Keratinocyte (primary cell): ENCODE measurements around the gene CASZ1. TPM values are rescaled to one million over a fixed set of nuclear protein-coding genes. Genes with fewer than 3 reads are reported as not detected.

Experiments
- DNase-seq: peaks from one replicate; pipeline ENCODE4 v3.0.0-alpha.2; 2011; ENCODE audit warnings: low read depth, missing footprints, low spot score
- FAIRE-seq: peaks from 2 replicates; lab custom pipeline; 2011; peaks lifted over from hg19 to GRCh38; lab: Jason Lieb, UNC
- H2AFZ ChIP-seq: 2 replicates; pipeline ENCODE4 v1.6.0; 2012; ENCODE audit warnings: low read length, control low read depth, inconsistent platforms; ENCODE audit not compliant: control insufficient read depth
- H3K27ac ChIP-seq: 2 replicates; pipeline ENCODE4 v1.5.1; 2011; ENCODE audit warnings: low read length; ENCODE audit not compliant: control insufficient read depth, insufficient read depth
- H3K27me3 ChIP-seq: 3 replicates; pipeline ENCODE4 v1.6.0; 2011; ENCODE audit warnings: low read length; ENCODE audit not compliant: control insufficient read depth, insufficient read depth; ENCODE audit errors: extremely low read depth
- H3K36me3 ChIP-seq, 2 experiments: 2 replicates in 1 of 2; 3 replicates in 1 of 2; pipeline ENCODE4 v1.5.1; 2011; ENCODE audit warnings: low read length in 2 of 2, mild to moderate bottlenecking in 1 of 2; ENCODE audit not compliant: control insufficient read depth in 2 of 2, insufficient read depth in 2 of 2; ENCODE audit errors: extremely low read depth in 1 of 2
- H3K4me1 ChIP-seq: 3 replicates; pipeline ENCODE4 v1.5.1; 2011; ENCODE audit warnings: low read length; ENCODE audit not compliant: control insufficient read depth, insufficient read depth; ENCODE audit errors: extremely low read depth
- H3K4me2 ChIP-seq: 3 replicates; pipeline ENCODE4 v1.6.0; 2011; ENCODE audit warnings: low read depth, low read length; ENCODE audit not compliant: control insufficient read depth, insufficient read depth; ENCODE audit errors: extremely low read depth
- H3K4me3 ChIP-seq, 3 experiments: fragments of 200-600 bp in 1 of 3; sonication (generic) in 1 of 3; 2 replicates in 2 of 3; 3 replicates in 1 of 3; pipeline ENCODE4 v1.5.1; 2011 to 2016; ENCODE audit warnings: low read length in 3 of 3, mild to moderate bottlenecking in 3 of 3, control low read depth in 2 of 3, inconsistent platforms in 1 of 3, low read depth in 1 of 3, mixed read lengths in 1 of 3, mixed run types in 1 of 3, moderate library complexity in 1 of 3; ENCODE audit not compliant: control insufficient read depth in 2 of 3, insufficient read depth in 2 of 3; ENCODE audit errors: extremely low read depth in 1 of 3
- H3K79me2 ChIP-seq: 2 replicates; pipeline ENCODE4 v1.6.0; 2012; ENCODE audit warnings: low read length; ENCODE audit not compliant: control insufficient read depth, insufficient read depth
- H3K9ac ChIP-seq: 3 replicates; pipeline ENCODE4 v1.6.0; 2011; ENCODE audit warnings: low read length; ENCODE audit not compliant: control insufficient read depth, insufficient read depth; ENCODE audit errors: extremely low read depth
- H3K9me1 ChIP-seq: 3 replicates; pipeline ENCODE4 v1.6.0; 2011; ENCODE audit warnings: low read length; ENCODE audit not compliant: control insufficient read depth, insufficient read depth; ENCODE audit errors: extremely low read depth
- H3K9me3 ChIP-seq: 2 replicates; pipeline ENCODE4 v1.5.1; 2012; ENCODE audit warnings: low read depth, low read length; ENCODE audit not compliant: control insufficient read depth
- H4K20me1 ChIP-seq: 3 replicates; pipeline ENCODE4 v1.6.0; 2011; ENCODE audit warnings: low read length; ENCODE audit not compliant: control insufficient read depth, insufficient read depth; ENCODE audit errors: extremely low read depth
- EZH2 ChIP-seq: IDR thresholded peaks from one replicate; pipeline ENCODE4 v1.6.1; 2012; ENCODE audit warnings: inconsistent platforms, mild to moderate bottlenecking, low read length, moderate library complexity
- dilution Hi-C: fragments of 300-500 bp; cut with MboI; formaldehyde crosslinking; loops from one replicate; pipeline ENCODE4 v1.7.0; 2020; ENCODE audit warnings: low sequenced_read_pairs; ENCODE audit not compliant: extremely low pct_ligation_motif_present
- polyA minus RNA-seq, 3 experiments: library from RNA; depleted of rRNA, polyadenylated mRNA; stranded (reverse); fragments of >200 nt; gene quantifications; 1 replicate in 1 of 3; 2 replicates in 1 of 3; 3 replicates in 1 of 3; pipeline ENCODE4 v1.2.3, GENCODE V29; 2011
- polyA plus RNA-seq, 5 experiments: library from polyadenylated mRNA; depleted of rRNA in 3 of 5; stranded (reverse) in 3 of 5; stranded (forward) in 1 of 5; unstranded in 1 of 5; fragments of >200 nt; gene quantifications; 1 replicate in 1 of 5; 2 replicates in 3 of 5; 3 replicates in 1 of 5; pipeline versions ENCODE4 v1.2.1 to v1.2.3, GENCODE V29; 2011 to 2012; ENCODE audit warnings: missing spikeins in 2 of 5, low read depth in 1 of 5, low replicate concordance in 1 of 5
- TF ChIP-seq, protein P1 (sequence below), 3 experiments: IDR thresholded peaks in 1 of 3; conservative IDR thresholded peaks in 1 of 3; optimal IDR thresholded peaks in 1 of 3; 2 replicates in 2 of 3; 3 replicates in 1 of 3; pipeline versions ENCODE3 to v1.5.1; 2011; ENCODE audit warnings: low read length in 3 of 3, mild to moderate bottlenecking in 3 of 3, moderate library complexity in 2 of 3, control low read depth in 1 of 3, inconsistent platforms in 1 of 3; ENCODE audit not compliant: insufficient read depth in 2 of 3; ENCODE audit errors: extremely low read depth in 1 of 3

The CASZ1 gene, protein sequence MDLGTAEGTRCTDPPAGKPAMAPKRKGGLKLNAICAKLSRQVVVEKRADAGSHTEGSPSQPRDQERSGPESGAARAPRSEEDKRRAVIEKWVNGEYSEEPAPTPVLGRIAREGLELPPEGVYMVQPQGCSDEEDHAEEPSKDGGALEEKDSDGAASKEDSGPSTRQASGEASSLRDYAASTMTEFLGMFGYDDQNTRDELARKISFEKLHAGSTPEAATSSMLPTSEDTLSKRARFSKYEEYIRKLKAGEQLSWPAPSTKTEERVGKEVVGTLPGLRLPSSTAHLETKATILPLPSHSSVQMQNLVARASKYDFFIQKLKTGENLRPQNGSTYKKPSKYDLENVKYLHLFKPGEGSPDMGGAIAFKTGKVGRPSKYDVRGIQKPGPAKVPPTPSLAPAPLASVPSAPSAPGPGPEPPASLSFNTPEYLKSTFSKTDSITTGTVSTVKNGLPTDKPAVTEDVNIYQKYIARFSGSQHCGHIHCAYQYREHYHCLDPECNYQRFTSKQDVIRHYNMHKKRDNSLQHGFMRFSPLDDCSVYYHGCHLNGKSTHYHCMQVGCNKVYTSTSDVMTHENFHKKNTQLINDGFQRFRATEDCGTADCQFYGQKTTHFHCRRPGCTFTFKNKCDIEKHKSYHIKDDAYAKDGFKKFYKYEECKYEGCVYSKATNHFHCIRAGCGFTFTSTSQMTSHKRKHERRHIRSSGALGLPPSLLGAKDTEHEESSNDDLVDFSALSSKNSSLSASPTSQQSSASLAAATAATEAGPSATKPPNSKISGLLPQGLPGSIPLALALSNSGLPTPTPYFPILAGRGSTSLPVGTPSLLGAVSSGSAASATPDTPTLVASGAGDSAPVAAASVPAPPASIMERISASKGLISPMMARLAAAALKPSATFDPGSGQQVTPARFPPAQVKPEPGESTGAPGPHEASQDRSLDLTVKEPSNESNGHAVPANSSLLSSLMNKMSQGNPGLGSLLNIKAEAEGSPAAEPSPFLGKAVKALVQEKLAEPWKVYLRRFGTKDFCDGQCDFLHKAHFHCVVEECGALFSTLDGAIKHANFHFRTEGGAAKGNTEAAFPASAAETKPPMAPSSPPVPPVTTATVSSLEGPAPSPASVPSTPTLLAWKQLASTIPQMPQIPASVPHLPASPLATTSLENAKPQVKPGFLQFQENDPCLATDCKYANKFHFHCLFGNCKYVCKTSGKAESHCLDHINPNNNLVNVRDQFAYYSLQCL (N-terminal part only)
- polyA plus RNA-seq (2.8 to 5.0 TPM (median 4.4 TPM) in 3 replicates), polyA minus RNA-seq (5.2 to 17.9 TPM (median 7.7 TPM) in 3 replicates)
- 66.1 TPM for polyA plus RNA-seq (2011; ENCODE audit: low read depth)
- 2.4 and 4.8 TPM in 2 replicates for polyA plus RNA-seq (2011; cell fraction: cytosol; rRNA removed)
- polyA plus RNA-seq (2011; cell fraction: nucleus; rRNA removed): 18.6 and 23.7 TPM in 2 replicates
- polyA plus RNA-seq (2012; ENCODE audit: low replicate concordance): 5.9 and 27.8 TPM in 2 replicates
- 9.6 TPM for polyA minus RNA-seq (2011; cell fraction: cytosol; rRNA and poly(A)+ RNA removed)
- polyA minus RNA-seq (2011; cell fraction: nucleus; rRNA and poly(A)+ RNA removed): 17.5 and 18.8 TPM in 2 replicates

DNA sequence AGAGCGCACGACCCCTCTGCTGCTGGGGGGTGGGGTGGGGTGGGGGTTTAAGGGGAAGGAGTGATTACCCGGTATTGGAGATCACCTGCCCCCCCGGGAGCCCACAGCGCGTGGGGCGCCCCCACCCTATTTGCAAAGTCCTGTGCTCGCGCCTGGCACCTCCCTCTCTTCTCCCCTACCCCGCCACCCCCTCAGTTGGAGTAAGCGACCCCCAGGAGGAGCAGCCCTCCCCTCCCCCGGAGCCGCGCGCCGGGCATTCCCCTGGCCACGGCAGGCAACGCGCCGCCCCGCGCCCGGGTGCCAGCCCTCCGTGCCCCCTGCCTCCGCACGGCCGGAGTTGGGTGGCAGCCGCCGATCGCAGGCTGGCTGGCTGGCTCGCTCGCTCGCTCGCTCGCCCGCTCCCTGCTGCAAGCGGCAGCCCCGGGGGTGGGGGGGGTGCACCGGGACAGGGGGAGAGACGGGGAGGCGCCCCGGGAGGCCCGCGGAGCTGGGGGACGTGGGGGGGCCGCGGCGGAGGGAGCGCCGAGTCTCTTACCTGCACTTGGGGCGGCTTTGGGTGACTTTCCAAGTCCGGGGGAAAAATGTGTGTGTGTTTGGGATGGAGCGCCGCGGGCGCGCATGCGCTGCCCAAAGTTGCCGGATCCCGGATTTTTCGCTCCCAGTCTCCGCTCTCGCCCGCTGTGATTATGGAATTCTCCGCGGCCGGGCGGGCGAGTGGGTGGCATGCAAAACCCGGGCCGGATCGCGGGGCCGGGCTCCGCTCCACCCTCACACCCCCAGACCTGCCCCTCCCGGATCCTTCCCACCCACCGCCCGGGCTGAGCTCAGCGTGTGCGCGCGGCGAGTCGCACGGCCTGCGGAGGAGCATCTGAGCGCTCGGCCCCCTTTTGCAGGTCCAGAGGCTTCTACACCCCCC lies at the start of gene CASZ1:
Gene CASZ1 (minus strand): TSS at position 618 of the 916 bp plus-strand sequence. CDS start 102,757 bp downstream, outside the sequence.
- peak within 1 kb of the TSS; percentile 19 for H2AFZ ChIP-seq
- peaks cover 17% of the 10 kb centered on the region for H3K4me1 ChIP-seq
- no peak within 1 kb of the TSS for H3K27ac ChIP-seq
- H3K9me3 ChIP-seq: no peaks in the 10 kb centered on the region
- TF ChIP-seq, protein P1, sequence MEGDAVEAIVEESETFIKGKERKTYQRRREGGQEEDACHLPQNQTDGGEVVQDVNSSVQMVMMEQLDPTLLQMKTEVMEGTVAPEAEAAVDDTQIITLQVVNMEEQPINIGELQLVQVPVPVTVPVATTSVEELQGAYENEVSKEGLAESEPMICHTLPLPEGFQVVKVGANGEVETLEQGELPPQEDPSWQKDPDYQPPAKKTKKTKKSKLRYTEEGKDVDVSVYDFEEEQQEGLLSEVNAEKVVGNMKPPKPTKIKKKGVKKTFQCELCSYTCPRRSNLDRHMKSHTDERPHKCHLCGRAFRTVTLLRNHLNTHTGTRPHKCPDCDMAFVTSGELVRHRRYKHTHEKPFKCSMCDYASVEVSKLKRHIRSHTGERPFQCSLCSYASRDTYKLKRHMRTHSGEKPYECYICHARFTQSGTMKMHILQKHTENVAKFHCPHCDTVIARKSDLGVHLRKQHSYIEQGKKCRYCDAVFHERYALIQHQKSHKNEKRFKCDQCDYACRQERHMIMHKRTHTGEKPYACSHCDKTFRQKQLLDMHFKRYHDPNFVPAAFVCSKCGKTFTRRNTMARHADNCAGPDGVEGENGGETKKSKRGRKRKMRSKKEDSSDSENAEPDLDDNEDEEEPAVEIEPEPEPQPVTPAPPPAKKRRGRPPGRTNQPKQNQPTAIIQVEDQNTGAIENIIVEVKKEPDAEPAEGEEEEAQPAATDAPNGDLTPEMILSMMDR (optimal IDR thresholded peaks at IDR 0.05 in 1 of 3, IDR thresholded peaks at IDR 0.05 in 1 of 3, conservative IDR thresholded peaks at IDR 0.05 in 1 of 3; ENCODE audit: extremely low read depth in 1 of 3, insufficient read depth in 2 of 3, low read length in 3 of 3): no peak
- no peak for TF ChIP-seq EZH2
- dilution Hi-C loops: no loop called here
- peak within 1 kb of the TSS; percentile 70 to 82 (median 79) for H3K4me3 ChIP-seq
- H3K27me3 ChIP-seq: peaks cover 5% of the 10 kb centered on the region
- H3K9ac ChIP-seq: peak within 1 kb of the TSS; percentile 60
- peaks cover 2% of the 10 kb centered on the region for H3K79me2 ChIP-seq
- DNase-seq (peak; percentile 55), FAIRE-seq (no peak)
- no peaks in the 10 kb centered on the region for H3K9me1 ChIP-seq
- no peaks in the 10 kb centered on the region for H3K36me3 ChIP-seq
- no peaks in the 10 kb centered on the region for H4K20me1 ChIP-seq
- peak within 1 kb of the TSS; percentile 94 for H3K4me2 ChIP-seq
